Hematopoietic multipotent progenitor cell treated with erythropoietin and hydrocortisone succinate and interleukin-3 and kit ligand, for 17 days (in vitro differentiated cells): ENCODE data around the gene BCAT1.
A peak's percentile ranks its signal among the peaks of the same experiment; 100 is the strongest.

Experiments
- DNase-seq: peaks from one replicate; pipeline ENCODE4 v3.0.0-alpha.2; 2015; ENCODE audit warnings: low spot score

BCAT1 gene

GRCh38 chr12:24948757-24949722 lies at the start of gene BCAT1:
TSS of gene BCAT1 (minus strand) at chr12:24949101. CDS start at chr12:24948932, 169 bp downstream.
- peak; percentile 70 for DNase-seq

GRCh38 chr12:24997970-24998582 lies 49.2 kb upstream of the BCAT1 start:
- no peak for DNase-seq

- DNase-seq = no peak
These were observed 48.6 kb upstream of the BCAT1 start for GRCh38 chr12:24997496-24997895.

GRCh38 chr12:24996820-24997219 lies 47.9 kb upstream of the BCAT1 start:
- DNase-seq = no peak

GRCh38 chr12:24996102-24996797 lies 47.3 kb upstream of the BCAT1 start:
- DNase-seq = no peak

- no peak for DNase-seq
These were observed 44.9 kb upstream of the BCAT1 start for GRCh38 chr12:24993793-24994192.

- peak; percentile 72 for DNase-seq
These were observed 42.5 kb upstream of the BCAT1 start for GRCh38 chr12:24991209-24992049.

GRCh38 chr12:24989216-24989615 lies 40.3 kb upstream of the BCAT1 start:
- DNase-seq = no peak

GRCh38 chr12:24982250-24982649 lies 33.3 kb upstream of the BCAT1 start:
- no peak for DNase-seq

GRCh38 chr12:24979976-24980730 lies 31.3 kb upstream of the BCAT1 start:
- DNase-seq = no peak

- DNase-seq = no peak
These were observed 30.4 kb upstream of the BCAT1 start for GRCh38 chr12:24979329-24979728.

- no peak for DNase-seq
These were observed 28.8 kb upstream of the BCAT1 start for GRCh38 chr12:24977711-24978110.

- DNase-seq = no peak
These were observed 28.2 kb upstream of the BCAT1 start for GRCh38 chr12:24977060-24977459.

- no peak for DNase-seq
These were observed 26.5 kb upstream of the BCAT1 start for GRCh38 chr12:24975425-24975824.

- DNase-seq = no peak
These were observed 25.3 kb upstream of the BCAT1 start for GRCh38 chr12:24974216-24974615.

- no peak for DNase-seq
These were observed 23.2 kb upstream of the BCAT1 start for GRCh38 chr12:24972078-24972477.

GRCh38 chr12:24970177-24970576 lies 21.3 kb upstream of the BCAT1 start:
- DNase-seq = no peak

- DNase-seq = no peak
These were observed 18.2 kb upstream of the BCAT1 start for GRCh38 chr12:24966951-24967564.

GRCh38 chr12:24964342-24964741 lies 15.4 kb upstream of the BCAT1 start:
- DNase-seq = no peak

GRCh38 chr12:24960222-24960855 lies 11.4 kb upstream of the BCAT1 start:
- peak; percentile 40 for DNase-seq
